GM19455 (cell line): ENCODE results near the gene ATXN7L2.

Experiments used
- ATAC-seq: cut with Tn5 transposase; IDR thresholded peaks from one replicate; pipeline ENCODE4 v1.9.1; 2021; ENCODE audit not compliant: unreplicated experiment

ATXN7L2 gene

GRCh38 chr1:109521002-109521951, 37.6 kb downstream of the ATXN7L2 start:
- no peak for ATAC-seq

- no peak for ATAC-seq
Observed at GRCh38 chr1:109522026-109522425, 38.3 kb downstream of the ATXN7L2 start.

GRCh38 chr1:109523706-109524105, 40.0 kb downstream of the ATXN7L2 start:
- ATAC-seq, result no peak

GRCh38 chr1:109527098-109527811, 43.5 kb downstream of the ATXN7L2 start:
- ATAC-seq, result no peak

GRCh38 chr1:109527846-109528695, 44.4 kb downstream of the ATXN7L2 start:
- no peak for ATAC-seq

- no peak for ATAC-seq
Observed at GRCh38 chr1:109528712-109529111, 45.0 kb downstream of the ATXN7L2 start.

GRCh38 chr1:109529881-109530456, 46.3 kb downstream of the ATXN7L2 start:
- no peak for ATAC-seq

- ATAC-seq, result no peak
Observed at GRCh38 chr1:109530457-109531087, 46.9 kb downstream of the ATXN7L2 start.

- no peak for ATAC-seq
Observed at GRCh38 chr1:109531380-109531779, 47.7 kb downstream of the ATXN7L2 start.

GRCh38 chr1:109531826-109532364, 48.2 kb downstream of the ATXN7L2 start:
- no peak for ATAC-seq

- peak; percentile 71 for ATAC-seq
Observed at GRCh38 chr1:109532365-109533136, 48.8 kb downstream of the ATXN7L2 start.

GRCh38 chr1:109534307-109534858, 50.7 kb downstream of the ATXN7L2 start:
- no peak for ATAC-seq

- no peak for ATAC-seq
Observed at GRCh38 chr1:109535481-109535880, 51.8 kb downstream of the ATXN7L2 start.

GRCh38 chr1:109535971-109536491, 52.3 kb downstream of the ATXN7L2 start:
- no peak for ATAC-seq

- no peak for ATAC-seq
Observed at GRCh38 chr1:109537450-109538178, 53.9 kb downstream of the ATXN7L2 start.

- no peak for ATAC-seq
Observed at GRCh38 chr1:109538827-109539555, 55.3 kb downstream of the ATXN7L2 start.

- ATAC-seq, result no peak
Observed at GRCh38 chr1:109539676-109540075, 56.0 kb downstream of the ATXN7L2 start, which contains the start of gene GPR61. GPR61 (plus strand) TSS chr1:109539872; CDS start chr1:109543023, 3,151 bp downstream.
